IMR-90 (cell line): ENCODE data around the gene DAGLA.

Experiments used
- BHLHE40 ChIP-seq: fragments of 150-350 bp; IDR thresholded peaks from 2 replicates; pipeline ENCODE4 v1.6.1; 2016; ENCODE audit warnings: mild to moderate bottlenecking, low read depth, low read length
- CHD1 ChIP-seq: IDR thresholded peaks from 2 replicates; pipeline ENCODE4 v1.6.1; 2012; ENCODE audit warnings: low read depth, low read length, improper control_type of control experiment
- FOS ChIP-seq: fragments of 150-350 bp; IDR thresholded peaks from 2 replicates; pipeline ENCODE4 v1.6.1; 2016; ENCODE audit warnings: low read depth, low read length
- MAZ ChIP-seq: IDR thresholded peaks from 2 replicates; pipeline ENCODE4 v1.6.1; 2012; ENCODE audit warnings: low read depth, mild to moderate bottlenecking, low read length, improper control_type of control experiment, moderate library complexity, borderline replicate concordance
- MXI1 ChIP-seq: IDR thresholded peaks from 2 replicates; pipeline ENCODE4 v1.6.1; 2012; ENCODE audit warnings: low read depth, mild to moderate bottlenecking, low read length, moderate library complexity, borderline replicate concordance
- POLR2A ChIP-seq: IDR thresholded peaks from 2 replicates; pipeline ENCODE4 v1.6.1; 2012; ENCODE audit warnings: mild to moderate bottlenecking, low read depth, low read length
- RAD21 ChIP-seq: IDR thresholded peaks from 2 replicates; pipeline ENCODE4 v1.6.1; 2012; ENCODE audit warnings: low read length, improper control_type of control experiment
- RCOR1 ChIP-seq: IDR thresholded peaks from 2 replicates; pipeline ENCODE4 v1.6.1; 2012; ENCODE audit warnings: mild to moderate bottlenecking, low read length, improper control_type of control experiment; ENCODE audit not compliant: insufficient replicate concordance
- SMC3 ChIP-seq: fragments of 150-350 bp; IDR thresholded peaks from 2 replicates; pipeline ENCODE4 v1.6.1; 2016; ENCODE audit warnings: low read depth, mild to moderate bottlenecking, antibody characterized with exemption, low read length, moderate library complexity
- TF ChIP-seq, protein P1 (sequence below): conservative IDR thresholded peaks from 2 replicates; pipeline ENCODE4 v1.5.1; 2012; ENCODE audit warnings: mild to moderate bottlenecking, low read depth, low read length, improper control_type of control experiment
- TF ChIP-seq, protein P2 (sequence below): fragments of 150-350 bp; IDR thresholded peaks from 2 replicates; pipeline ENCODE4 v1.6.1; 2016; ENCODE audit warnings: low read depth, mild to moderate bottlenecking, low read length, moderate library complexity, borderline replicate concordance
- TF ChIP-seq, protein P3 (sequence below): fragments of 150-350 bp; IDR thresholded peaks from 2 replicates; pipeline ENCODE4 v1.6.1; 2017; ENCODE audit warnings: mild to moderate bottlenecking, antibody characterized with exemption, low read length, low read depth

DNA sequence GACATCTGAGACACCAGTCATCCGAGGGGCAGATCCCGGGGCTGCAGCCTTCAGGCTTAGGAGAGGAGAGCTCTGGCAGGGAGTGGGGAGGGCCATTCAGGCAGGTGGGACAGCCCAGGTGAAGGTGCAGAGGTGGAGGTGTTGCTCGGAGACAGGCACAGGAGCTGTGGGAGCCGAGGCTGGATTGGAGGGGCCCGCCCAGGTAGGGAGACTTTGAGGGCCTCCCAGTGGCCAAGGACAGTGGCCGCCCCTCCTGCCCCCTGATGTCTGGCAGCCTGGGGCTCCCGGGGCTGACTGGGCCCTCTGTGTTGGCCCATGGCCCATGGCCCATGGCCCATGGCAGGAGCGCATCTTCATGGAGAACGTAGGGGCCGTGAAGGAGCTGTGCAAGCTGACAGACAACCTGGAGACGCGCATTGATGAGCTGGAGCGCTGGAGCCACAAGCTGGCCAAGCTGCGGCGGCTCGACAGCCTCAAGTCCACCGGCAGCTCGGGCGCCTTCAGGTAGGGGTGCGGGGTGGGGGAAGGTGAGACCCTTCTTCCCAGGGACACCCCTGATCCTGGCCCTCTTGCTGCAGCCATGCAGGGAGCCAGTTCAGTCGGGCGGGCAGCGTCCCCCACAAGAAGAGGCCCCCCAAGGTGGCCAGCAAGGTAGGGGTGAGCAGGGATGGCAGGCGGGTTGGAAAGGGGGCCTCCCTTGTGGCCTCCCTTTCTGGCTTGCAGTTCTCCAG, 98.9 kb downstream of the DAGLA start:
- TF ChIP-seq POLR2A (no peak), RAD21 (no peak), RCOR1 (no peak), MAZ (no peak), BHLHE40 (no peak), SMC3 (no peak), MXI1 (no peak), FOS (no peak), CHD1 (no peak)
- TF ChIP-seq, protein P1, sequence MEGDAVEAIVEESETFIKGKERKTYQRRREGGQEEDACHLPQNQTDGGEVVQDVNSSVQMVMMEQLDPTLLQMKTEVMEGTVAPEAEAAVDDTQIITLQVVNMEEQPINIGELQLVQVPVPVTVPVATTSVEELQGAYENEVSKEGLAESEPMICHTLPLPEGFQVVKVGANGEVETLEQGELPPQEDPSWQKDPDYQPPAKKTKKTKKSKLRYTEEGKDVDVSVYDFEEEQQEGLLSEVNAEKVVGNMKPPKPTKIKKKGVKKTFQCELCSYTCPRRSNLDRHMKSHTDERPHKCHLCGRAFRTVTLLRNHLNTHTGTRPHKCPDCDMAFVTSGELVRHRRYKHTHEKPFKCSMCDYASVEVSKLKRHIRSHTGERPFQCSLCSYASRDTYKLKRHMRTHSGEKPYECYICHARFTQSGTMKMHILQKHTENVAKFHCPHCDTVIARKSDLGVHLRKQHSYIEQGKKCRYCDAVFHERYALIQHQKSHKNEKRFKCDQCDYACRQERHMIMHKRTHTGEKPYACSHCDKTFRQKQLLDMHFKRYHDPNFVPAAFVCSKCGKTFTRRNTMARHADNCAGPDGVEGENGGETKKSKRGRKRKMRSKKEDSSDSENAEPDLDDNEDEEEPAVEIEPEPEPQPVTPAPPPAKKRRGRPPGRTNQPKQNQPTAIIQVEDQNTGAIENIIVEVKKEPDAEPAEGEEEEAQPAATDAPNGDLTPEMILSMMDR: no peak
- TF ChIP-seq, protein P2, sequence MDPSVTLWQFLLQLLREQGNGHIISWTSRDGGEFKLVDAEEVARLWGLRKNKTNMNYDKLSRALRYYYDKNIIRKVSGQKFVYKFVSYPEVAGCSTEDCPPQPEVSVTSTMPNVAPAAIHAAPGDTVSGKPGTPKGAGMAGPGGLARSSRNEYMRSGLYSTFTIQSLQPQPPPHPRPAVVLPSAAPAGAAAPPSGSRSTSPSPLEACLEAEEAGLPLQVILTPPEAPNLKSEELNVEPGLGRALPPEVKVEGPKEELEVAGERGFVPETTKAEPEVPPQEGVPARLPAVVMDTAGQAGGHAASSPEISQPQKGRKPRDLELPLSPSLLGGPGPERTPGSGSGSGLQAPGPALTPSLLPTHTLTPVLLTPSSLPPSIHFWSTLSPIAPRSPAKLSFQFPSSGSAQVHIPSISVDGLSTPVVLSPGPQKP: no peak
- TF ChIP-seq, protein P3, sequence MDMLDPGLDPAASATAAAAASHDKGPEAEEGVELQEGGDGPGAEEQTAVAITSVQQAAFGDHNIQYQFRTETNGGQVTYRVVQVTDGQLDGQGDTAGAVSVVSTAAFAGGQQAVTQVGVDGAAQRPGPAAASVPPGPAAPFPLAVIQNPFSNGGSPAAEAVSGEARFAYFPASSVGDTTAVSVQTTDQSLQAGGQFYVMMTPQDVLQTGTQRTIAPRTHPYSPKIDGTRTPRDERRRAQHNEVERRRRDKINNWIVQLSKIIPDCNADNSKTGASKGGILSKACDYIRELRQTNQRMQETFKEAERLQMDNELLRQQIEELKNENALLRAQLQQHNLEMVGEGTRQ: no peak
